Mesenchymal stem cell (in vitro differentiated cells and primary cell): ENCODE measurements around the gene MACC1.

Experiments used
- DNase-seq: peaks from one replicate; pipeline ENCODE4 v3.0.0-alpha.2; 2013
- H2AFZ ChIP-seq: one replicate; pipeline ENCODE4 v1.6.1; 2013; ENCODE audit warnings: low read depth, mild to moderate bottlenecking, control low read depth, inconsistent platforms, low read length, moderate library complexity
- H2AK5ac ChIP-seq: 2 replicates; pipeline ENCODE4 v1.6.1; 2013; ENCODE audit warnings: low read length, moderate library complexity, mild to moderate bottlenecking, inconsistent platforms; ENCODE audit not compliant: severe bottlenecking
- H2BK120ac ChIP-seq: one replicate; pipeline ENCODE4 v1.6.1; 2013; ENCODE audit warnings: low read depth, mild to moderate bottlenecking, inconsistent platforms, low read length, moderate library complexity
- H2BK12ac ChIP-seq, 2 experiments: one replicate each; pipeline ENCODE4 v1.6.1; 2013; ENCODE audit warnings: inconsistent platforms in 2 of 2, low read length in 2 of 2, mild to moderate bottlenecking in 2 of 2, moderate library complexity in 2 of 2, control low read depth in 1 of 2
- H2BK15ac ChIP-seq: one replicate; pipeline ENCODE4 v1.6.1; 2013; ENCODE audit warnings: mild to moderate bottlenecking, low read depth, inconsistent platforms; ENCODE audit not compliant: poor library complexity, severe bottlenecking
- H2BK5ac ChIP-seq: 2 replicates; pipeline ENCODE4 v1.6.1; 2013; ENCODE audit warnings: low read depth, mild to moderate bottlenecking, low read length, control low read depth, inconsistent platforms; ENCODE audit not compliant: poor library complexity, severe bottlenecking
- H3K14ac ChIP-seq, 2 experiments: one replicate each; pipeline ENCODE4 v1.6.1; 2013; ENCODE audit warnings: inconsistent platforms in 2 of 2, low read length in 2 of 2, control low read depth in 1 of 2, mild to moderate bottlenecking in 1 of 2, moderate library complexity in 1 of 2
- H3K18ac ChIP-seq, 2 experiments: one replicate each; pipeline ENCODE4 v1.6.1; 2013; ENCODE audit warnings: inconsistent platforms in 2 of 2, low read length in 2 of 2, control low read depth in 1 of 2, low read depth in 1 of 2, mild to moderate bottlenecking in 1 of 2
- H3K23ac ChIP-seq, 2 experiments: one replicate each; pipeline ENCODE4 v1.6.1; 2013; ENCODE audit warnings: inconsistent platforms in 2 of 2, low read length in 2 of 2, mild to moderate bottlenecking in 2 of 2, moderate library complexity in 2 of 2, control low read depth in 1 of 2
- H3K27ac ChIP-seq: 2 replicates; pipeline ENCODE4 v1.5.1; 2013; ENCODE audit warnings: mild to moderate bottlenecking, moderate library complexity, low read length, control low read depth, inconsistent platforms; ENCODE audit not compliant: poor library complexity, severe bottlenecking
- H3K27me3 ChIP-seq, 2 experiments: 2 replicates each; pipeline versions ENCODE4 v1.6.1 to v1.7.0; 2013; ENCODE audit warnings: low read length in 2 of 2, mild to moderate bottlenecking in 2 of 2, moderate library complexity in 2 of 2, control low read depth in 1 of 2, inconsistent platforms in 1 of 2; ENCODE audit not compliant: control insufficient read depth in 1 of 2, insufficient read depth in 1 of 2
- H3K36me3 ChIP-seq, 2 experiments: 2 replicates each; pipeline versions ENCODE4 v1.6.1 to v1.7.0; 2013; ENCODE audit warnings: low read length in 2 of 2, control low read depth in 1 of 2, inconsistent platforms in 1 of 2, low read depth in 1 of 2, mild to moderate bottlenecking in 1 of 2; ENCODE audit not compliant: insufficient read depth in 2 of 2, control insufficient read depth in 1 of 2
- H3K4ac ChIP-seq, 2 experiments: one replicate each; pipeline ENCODE4 v1.6.1; 2013; ENCODE audit warnings: inconsistent platforms in 2 of 2, low read length in 2 of 2, mild to moderate bottlenecking in 2 of 2, moderate library complexity in 2 of 2, control low read depth in 1 of 2, low read depth in 1 of 2
- H3K4me1 ChIP-seq: 2 replicates; pipeline ENCODE4 v1.6.1; 2013; ENCODE audit warnings: low read depth, low read length, control low read depth; ENCODE audit not compliant: control insufficient read depth, insufficient read depth
- H3K4me2 ChIP-seq: 2 replicates; pipeline ENCODE4 v1.6.1; 2013; ENCODE audit warnings: low read length, mild to moderate bottlenecking, inconsistent platforms; ENCODE audit not compliant: poor library complexity, severe bottlenecking
- H3K4me3 ChIP-seq, 2 experiments: 2 replicates each; pipeline versions ENCODE4 v1.5.1 to v1.7.0; 2013; ENCODE audit warnings: low read length in 2 of 2, mild to moderate bottlenecking in 2 of 2, control low read depth in 1 of 2, low read depth in 1 of 2; ENCODE audit not compliant: insufficient read depth in 1 of 2
- H3K79me1 ChIP-seq: replicated peaks from 2 replicates; pipeline ENCODE4 v1.6.1; 2013; ENCODE audit warnings: mild to moderate bottlenecking, control low read depth, low read length, inconsistent platforms; ENCODE audit not compliant: poor library complexity, severe bottlenecking
- H3K9ac ChIP-seq: 2 replicates; pipeline ENCODE4 v1.7.0; 2013; ENCODE audit warnings: mild to moderate bottlenecking, low read length, moderate library complexity
- H3K9me3 ChIP-seq: 2 replicates; pipeline ENCODE4 v1.7.0; 2013; ENCODE audit warnings: mild to moderate bottlenecking, low read length; ENCODE audit not compliant: control insufficient read depth
- H4K8ac ChIP-seq: one replicate; pipeline ENCODE4 v1.6.1; 2013; ENCODE audit warnings: inconsistent platforms, mild to moderate bottlenecking, low read length, moderate library complexity
- H4K91ac ChIP-seq: one replicate; pipeline ENCODE4 v1.6.1; 2013; ENCODE audit warnings: mild to moderate bottlenecking, low read length, inconsistent platforms
- WGBS: methylation state at CpG from one replicate; pipeline ENCODE4 v1.1.7; 2013; ENCODE audit warnings: mixed read lengths; 5-methylcytosine and 5-hydroxymethylcytosine counted together

MACC1 gene

GRCh38 chr7:20200361-20200760 is 16.8 kb downstream of the MACC1 start:
- H3K36me3 ChIP-seq: no peaks in the 10 kb centered on the region
- no peak overlapping the region for H3K18ac ChIP-seq
- H3K9ac ChIP-seq: no peak overlapping the region
- H3K4me1 ChIP-seq: peaks cover 2% of the 10 kb centered on the region
- WGBS: 31% methylated on average over 2 of the region's 3 CpGs
- H2AFZ ChIP-seq: no peak overlapping the region
- no peak overlapping the region for H3K23ac ChIP-seq
- H2BK15ac ChIP-seq: no peak overlapping the region
- no peak overlapping the region for H2BK5ac ChIP-seq
- no peaks in the 10 kb centered on the region for H3K79me1 ChIP-seq
- DNase-seq: no peak
- no peak overlapping the region for H3K4me2 ChIP-seq
- no peak overlapping the region for H2BK120ac ChIP-seq
- H4K91ac ChIP-seq: no peak overlapping the region
- no peak overlapping the region for H2BK12ac ChIP-seq
- H4K8ac ChIP-seq: no peak overlapping the region
- H3K4me3 ChIP-seq: no peak overlapping the region
- no peaks in the 10 kb centered on the region for H3K27me3 ChIP-seq
- H3K27ac ChIP-seq: no peak overlapping the region
- H3K4ac ChIP-seq: no peak overlapping the region
- H3K9me3 ChIP-seq: no peaks in the 10 kb centered on the region
- no peak overlapping the region for H3K14ac ChIP-seq
- no peak overlapping the region for H2AK5ac ChIP-seq

GRCh38 chr7:20199015-20199737 is 18.0 kb downstream of the MACC1 start:
- H3K9ac ChIP-seq: no peak overlapping the region
- no peak overlapping the region for H3K23ac ChIP-seq
- peak overlapping the region in 1 of 2 experiments; percentile 78 for H3K18ac ChIP-seq
- WGBS: 100% methylated on average over 1 of the region's 2 CpGs
- no peak overlapping the region for H3K14ac ChIP-seq
- peak overlapping the region; percentile 37 for H3K27ac ChIP-seq
- no peak overlapping the region for H2BK5ac ChIP-seq
- H2BK120ac ChIP-seq: no peak overlapping the region
- no peak overlapping the region for H4K8ac ChIP-seq
- peaks cover 2% of the 10 kb centered on the region for H3K4me1 ChIP-seq
- no peaks in the 10 kb centered on the region for H3K27me3 ChIP-seq
- H2BK15ac ChIP-seq: no peak overlapping the region
- no peaks in the 10 kb centered on the region for H3K79me1 ChIP-seq
- peak; percentile 48 for DNase-seq
- no peak overlapping the region for H4K91ac ChIP-seq
- H3K4ac ChIP-seq: no peak overlapping the region
- no peak overlapping the region for H2AK5ac ChIP-seq
- H2BK12ac ChIP-seq: peak overlapping the region; percentile 52 to 54
- H3K9me3 ChIP-seq: no peaks in the 10 kb centered on the region
- H3K4me2 ChIP-seq: no peak overlapping the region
- H2AFZ ChIP-seq: no peak overlapping the region
- no peaks in the 10 kb centered on the region for H3K36me3 ChIP-seq
- no peak overlapping the region for H3K4me3 ChIP-seq

- Histone ChIP-seq H2BK15ac (no peak overlapping the region), H2BK120ac (no peak overlapping the region), H3K23ac (no peak overlapping the region), H3K27me3 (no peaks in the 10 kb centered on the region), H4K91ac (no peak overlapping the region), H2AK5ac (peak overlapping the region; percentile 66), H2AFZ (no peak overlapping the region), H3K36me3 (no peaks in the 10 kb centered on the region), H3K4me3 (no peak overlapping the region), H3K27ac (no peak overlapping the region), H3K4me1 (peaks cover 2% of the 10 kb centered on the region), H2BK5ac (no peak overlapping the region), H3K4ac (no peak overlapping the region), H4K8ac (no peak overlapping the region), H3K9me3 (no peaks in the 10 kb centered on the region), H3K9ac (no peak overlapping the region), H3K4me2 (no peak overlapping the region), H3K79me1 (no peaks in the 10 kb centered on the region), H3K14ac (no peak overlapping the region), H2BK12ac (no peak overlapping the region), H3K18ac (no peak overlapping the region)
- no CpG with 5 or more reads among the region's 1 CpG for WGBS
- DNase-seq: no peak
Measured at GRCh38 chr7:20198260-20198659, 18.9 kb downstream of the MACC1 start.

GRCh38 chr7:20197837-20198236 is 19.3 kb downstream of the MACC1 start:
- H3K18ac ChIP-seq: no peak overlapping the region
- H2BK5ac ChIP-seq: no peak overlapping the region
- no peak overlapping the region for H2BK120ac ChIP-seq
- no peak overlapping the region for H4K91ac ChIP-seq
- H3K4me3 ChIP-seq: no peak overlapping the region
- H3K4me2 ChIP-seq: no peak overlapping the region
- peak overlapping the region; percentile 66 for H2AK5ac ChIP-seq
- no peak overlapping the region for H2AFZ ChIP-seq
- H3K4me1 ChIP-seq: peaks cover 2% of the 10 kb centered on the region
- H3K79me1 ChIP-seq: no peaks in the 10 kb centered on the region
- H3K4ac ChIP-seq: no peak overlapping the region
- H3K9ac ChIP-seq: no peak overlapping the region
- no peaks in the 10 kb centered on the region for H3K9me3 ChIP-seq
- H4K8ac ChIP-seq: no peak overlapping the region
- no peaks in the 10 kb centered on the region for H3K36me3 ChIP-seq
- no peaks in the 10 kb centered on the region for H3K27me3 ChIP-seq
- no peak for DNase-seq
- H3K14ac ChIP-seq: no peak overlapping the region
- H3K27ac ChIP-seq: no peak overlapping the region
- H2BK12ac ChIP-seq: no peak overlapping the region
- no peak overlapping the region for H3K23ac ChIP-seq
- H2BK15ac ChIP-seq: no peak overlapping the region
